Measurements from ENCODE around the gene ALG1.
"Not testable (repeated sequence)": the region's sequence is repeated elsewhere in the genome, so short reads cannot be mapped to it uniquely, and the experiment has no call there.

Gene ALG1, protein sequence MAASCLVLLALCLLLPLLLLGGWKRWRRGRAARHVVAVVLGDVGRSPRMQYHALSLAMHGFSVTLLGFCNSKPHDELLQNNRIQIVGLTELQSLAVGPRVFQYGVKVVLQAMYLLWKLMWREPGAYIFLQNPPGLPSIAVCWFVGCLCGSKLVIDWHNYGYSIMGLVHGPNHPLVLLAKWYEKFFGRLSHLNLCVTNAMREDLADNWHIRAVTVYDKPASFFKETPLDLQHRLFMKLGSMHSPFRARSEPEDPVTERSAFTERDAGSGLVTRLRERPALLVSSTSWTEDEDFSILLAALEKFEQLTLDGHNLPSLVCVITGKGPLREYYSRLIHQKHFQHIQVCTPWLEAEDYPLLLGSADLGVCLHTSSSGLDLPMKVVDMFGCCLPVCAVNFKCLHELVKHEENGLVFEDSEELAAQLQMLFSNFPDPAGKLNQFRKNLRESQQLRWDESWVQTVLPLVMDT

DNA sequence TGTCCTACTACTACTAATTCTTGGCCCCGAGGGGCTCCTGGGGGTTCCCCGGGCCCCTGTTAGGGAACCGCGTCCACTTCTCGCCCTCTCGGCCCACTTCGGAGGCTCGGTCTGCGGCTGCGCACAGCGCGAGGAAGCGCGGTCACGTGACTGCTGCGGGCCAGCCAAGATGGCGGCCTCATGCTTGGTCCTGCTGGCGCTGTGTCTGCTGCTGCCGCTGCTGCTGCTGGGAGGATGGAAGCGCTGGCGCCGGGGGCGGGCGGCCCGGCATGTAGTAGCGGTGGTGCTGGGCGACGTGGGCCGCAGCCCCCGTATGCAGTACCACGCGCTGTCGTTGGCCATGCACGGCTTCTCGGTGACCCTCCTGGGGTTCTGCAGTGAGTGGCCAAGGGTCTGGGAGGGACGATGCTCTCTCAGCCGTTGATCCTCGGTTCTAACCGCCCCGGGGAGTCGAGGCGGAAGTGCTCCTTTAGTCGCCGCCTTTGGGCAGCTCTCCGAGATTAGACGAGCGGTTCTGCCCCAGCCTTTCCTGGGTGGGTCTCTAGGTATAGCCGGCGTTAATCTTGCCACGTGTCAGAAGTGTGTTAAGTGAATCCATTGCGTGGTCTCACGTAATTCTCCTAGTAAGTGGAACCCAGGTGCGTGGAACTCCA lies at the start of gene ALG1:
TSS of gene ALG1 (plus strand) at position 163 of the 653 bp plus-strand sequence. CDS start at position 170, 7 bp downstream.
- peak; percentile 52 for DNase-seq

DNA sequence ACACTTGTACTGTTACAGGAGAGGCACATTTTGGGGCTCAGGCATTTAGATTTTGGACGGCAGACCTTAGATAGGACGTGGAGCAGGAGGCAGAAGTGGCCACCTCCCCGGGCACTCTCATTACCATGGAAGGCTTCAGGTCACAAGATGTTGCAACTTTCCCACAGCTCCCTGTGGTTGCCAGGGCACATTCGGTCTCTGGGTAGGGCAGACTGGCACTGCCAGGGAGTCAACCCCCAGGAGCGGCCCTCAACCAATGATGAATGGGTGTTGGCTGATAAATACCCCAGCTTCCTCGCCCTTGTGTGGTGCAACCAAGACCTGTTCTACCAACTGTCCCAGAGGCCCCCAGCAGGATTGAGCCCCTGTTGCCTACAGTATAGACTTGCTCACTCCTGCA lies 49.1 kb upstream of the ALG1 start:
- no peak for DNase-seq

DNA sequence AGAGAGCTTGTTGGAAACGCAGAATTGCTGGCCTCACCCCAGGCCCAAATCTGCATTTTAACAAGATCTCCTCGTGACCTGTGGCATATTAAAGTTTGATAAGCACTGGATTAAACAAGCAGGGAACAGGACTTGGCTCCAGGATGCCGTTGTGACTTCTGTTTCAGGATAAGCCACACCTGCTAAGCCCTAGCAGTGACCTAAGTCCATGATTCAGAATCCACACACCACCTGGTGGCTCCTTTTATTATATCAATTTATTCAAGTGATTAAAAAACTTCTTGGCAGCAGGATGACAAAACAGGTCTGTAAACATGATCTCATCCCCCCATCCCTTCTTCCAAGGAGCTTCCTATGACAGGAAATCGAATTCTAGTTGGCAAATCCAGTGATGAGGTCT lies 47.0 kb upstream of the ALG1 start:
- DNase-seq, result no peak

DNA sequence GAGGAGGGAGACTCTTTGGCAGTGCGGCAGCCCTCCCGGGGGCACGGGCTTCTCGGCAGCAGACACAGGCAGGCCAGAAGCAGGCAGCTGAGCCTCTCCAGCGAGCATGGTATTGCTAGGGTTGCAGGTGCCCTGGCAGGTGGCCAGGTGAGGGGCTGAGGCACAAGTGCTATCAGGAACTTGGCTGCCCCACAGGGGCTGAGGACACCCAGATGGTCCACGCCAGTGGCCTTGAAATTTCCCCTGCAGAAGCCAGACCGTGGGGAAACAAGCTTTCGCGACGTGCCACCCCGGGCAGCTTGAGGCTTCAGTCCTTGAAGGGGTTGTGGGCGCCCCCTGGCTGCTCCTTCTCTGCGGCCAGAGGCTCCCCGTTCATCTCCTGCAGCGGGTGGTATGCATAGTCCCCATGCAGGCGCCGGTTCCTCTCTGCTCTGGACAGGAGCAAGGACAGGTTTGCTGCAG lies 46.4 kb upstream of the ALG1 start:
- DNase-seq, result peak; percentile 30

DNA sequence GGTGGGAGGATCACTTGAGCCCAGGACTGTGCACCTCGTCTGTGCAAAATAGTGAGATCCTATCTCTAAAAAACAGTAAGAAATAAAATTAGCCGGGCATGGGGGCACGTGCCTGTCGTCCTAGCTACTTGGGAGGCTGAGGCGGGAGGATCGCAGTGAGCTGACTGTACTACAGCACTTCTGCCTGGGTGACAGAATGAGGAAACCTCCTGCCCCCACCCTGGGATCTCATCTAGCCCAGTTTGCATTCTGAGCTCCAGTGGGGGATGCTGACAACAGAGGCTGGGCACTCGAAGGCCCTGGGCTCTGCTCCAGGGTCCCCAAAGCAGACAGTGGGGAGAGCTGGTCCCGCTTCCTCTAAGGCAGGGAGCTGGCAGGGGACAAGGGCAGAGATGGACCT lies 45.0 kb upstream of the ALG1 start:
- DNase-seq, result no peak

- no peak for DNase-seq
These were observed 44.6 kb upstream of the ALG1 start for GRCh38 chr16:5027086-5027485.

DNA sequence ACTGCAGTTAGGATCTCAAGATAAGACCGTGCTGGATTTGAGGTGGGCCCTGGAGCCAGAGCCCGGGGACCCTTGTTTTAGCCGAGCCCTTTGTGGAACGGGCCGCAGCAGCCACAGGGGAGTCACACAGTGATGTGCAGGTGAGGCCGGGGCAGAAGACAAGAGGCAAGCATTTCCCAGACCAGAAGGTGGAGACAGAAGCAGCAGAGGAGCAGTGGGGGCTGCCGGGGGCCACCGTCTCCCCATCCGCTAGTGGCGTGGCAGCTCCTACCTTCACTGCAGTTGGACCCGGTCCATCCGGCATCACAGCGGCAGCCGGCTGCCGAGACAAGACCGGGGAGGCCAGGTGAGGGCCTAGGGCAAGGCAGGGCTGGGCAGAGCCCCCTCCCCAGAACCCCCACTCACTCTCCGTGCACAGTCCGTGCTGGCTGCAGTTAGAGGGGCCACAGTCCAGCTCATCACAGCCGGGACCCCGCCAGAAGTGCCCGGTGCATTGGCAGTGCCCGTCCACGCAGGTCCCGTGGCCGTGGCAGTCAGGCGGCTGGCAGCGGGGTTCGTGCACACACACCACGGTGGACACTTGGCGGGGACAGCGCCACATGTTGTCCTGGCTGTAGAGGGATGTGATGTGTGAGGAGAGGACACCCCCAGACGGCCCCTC lies 43.9 kb upstream of the ALG1 start:
- no peak for DNase-seq

DNA sequence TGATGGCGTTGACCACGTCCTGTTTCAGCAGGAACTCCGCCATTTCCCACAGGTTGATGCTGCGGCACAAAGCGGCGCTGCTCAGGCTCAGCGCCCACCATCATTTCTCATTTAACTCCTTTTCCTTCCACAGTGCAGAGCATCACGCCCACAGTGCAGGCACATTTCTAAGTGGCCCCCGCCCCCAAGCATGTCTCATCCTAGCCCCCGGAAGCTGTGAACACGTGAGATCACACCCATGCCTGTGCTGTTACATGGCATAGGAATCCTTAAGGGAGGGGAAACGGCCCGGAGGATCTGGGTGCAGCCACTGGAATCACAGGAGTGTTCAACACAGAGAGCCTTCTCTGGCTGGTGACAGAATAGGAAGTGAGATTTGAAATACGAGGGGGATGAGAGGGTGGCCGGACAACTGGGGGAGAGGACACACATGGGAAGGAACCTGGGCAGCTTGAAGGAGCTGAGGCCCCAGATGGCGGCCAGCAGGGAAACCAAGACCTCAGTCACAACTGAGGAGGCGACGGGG lies 42.6 kb upstream of the ALG1 start:
- DNase-seq, result no peak

GRCh38 chr16:5030251-5030870 lies 41.3 kb upstream of the ALG1 start:
- no peak for DNase-seq

DNA sequence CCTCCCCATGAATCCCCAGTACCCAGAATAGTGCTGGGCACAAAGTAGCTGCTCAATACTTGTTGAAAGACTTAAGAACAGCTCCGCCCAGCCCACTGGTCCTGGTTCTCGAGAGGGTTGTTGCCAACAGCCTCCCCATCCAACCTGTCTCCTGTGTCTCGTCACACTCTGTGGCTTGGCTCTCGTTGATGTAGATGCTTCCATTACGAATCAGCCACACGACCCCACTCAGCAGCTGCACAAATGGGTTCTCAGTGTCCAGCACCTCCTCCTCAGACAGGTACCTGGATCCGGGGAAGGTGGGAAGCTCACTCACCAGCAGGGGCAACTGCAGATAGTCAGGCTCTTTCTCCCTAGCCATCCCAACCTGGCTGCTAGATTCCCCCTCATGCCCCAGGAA lies 40.0 kb upstream of the ALG1 start:
- no peak for DNase-seq

GRCh38 chr16:5032748-5033167 lies 38.9 kb upstream of the ALG1 start:
- no peak for DNase-seq

GRCh38 chr16:5033256-5034166 lies 38.1 kb upstream of the ALG1 start, which contains the start of gene NAGPA:
TSS of gene NAGPA (minus strand) at chr16:5033935. CDS start at chr16:5033914, 21 bp downstream.
- DNase-seq, result no peak

- no peak for DNase-seq
These were observed 37.5 kb upstream of the ALG1 start for GRCh38 chr16:5034167-5034523.

DNA sequence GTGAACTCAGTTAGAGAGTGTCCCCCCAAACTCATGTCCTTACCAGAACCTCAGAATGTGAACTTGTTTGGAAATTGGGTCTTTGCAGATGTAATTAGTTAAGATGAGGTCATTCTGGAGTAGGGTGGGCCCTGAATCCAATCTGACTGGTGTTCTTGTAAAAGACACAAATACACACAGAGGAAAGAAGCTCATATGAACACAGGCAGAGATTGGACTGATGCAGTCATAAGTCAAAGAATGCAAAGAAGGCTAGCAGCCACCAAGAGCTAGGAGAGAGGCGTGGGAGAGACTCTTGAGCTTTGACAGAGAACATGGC lies 35.8 kb upstream of the ALG1 start:
- no peak for DNase-seq

DNA sequence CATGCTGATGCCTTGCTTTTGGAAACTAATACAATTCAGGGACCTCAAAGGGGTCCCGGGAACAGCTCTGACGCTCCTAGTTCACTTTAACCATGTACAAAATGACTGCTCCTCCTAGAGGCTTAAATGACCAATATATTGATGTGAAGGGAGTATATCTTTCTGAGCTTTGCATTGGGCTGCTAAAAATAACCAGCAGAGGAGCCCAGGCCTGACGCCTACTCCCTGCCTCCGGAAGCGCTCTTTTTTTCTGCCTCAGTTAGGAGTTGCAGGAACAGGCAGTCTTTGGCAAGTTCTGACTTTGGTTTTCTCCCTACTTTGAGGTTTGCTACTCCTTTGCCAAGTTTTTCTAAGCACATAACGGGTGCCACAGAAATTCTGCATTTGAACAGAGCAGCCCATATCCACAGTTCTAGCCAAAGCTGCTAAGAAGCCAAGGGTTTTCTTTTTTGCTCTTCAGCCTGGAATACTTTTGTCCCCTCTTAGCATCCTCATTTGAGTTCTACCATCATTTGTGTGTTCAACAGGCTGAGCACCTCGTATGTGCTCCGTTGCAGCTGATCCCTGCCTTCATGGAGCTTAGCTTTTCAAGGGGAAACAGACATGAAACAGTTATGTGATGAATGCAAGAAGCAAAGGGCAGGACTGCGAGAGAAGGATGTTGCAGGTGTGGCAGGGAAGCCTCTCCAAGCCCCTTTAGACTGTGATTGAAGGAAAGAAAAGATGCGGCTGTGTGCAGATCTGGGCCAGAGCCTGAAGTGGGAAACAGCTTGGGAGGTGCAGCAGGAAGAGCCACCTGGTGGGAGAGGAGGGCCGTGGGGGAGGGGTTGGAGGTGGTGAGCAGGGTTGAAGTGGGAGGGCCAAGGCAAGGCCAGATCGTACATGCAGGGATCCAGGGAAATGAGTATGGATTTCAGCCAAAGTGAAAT lies 35.2 kb upstream of the ALG1 start:
- no peak for DNase-seq

- DNase-seq, result no peak
These were observed 31.2 kb upstream of the ALG1 start for GRCh38 chr16:5040451-5040850.

DNA sequence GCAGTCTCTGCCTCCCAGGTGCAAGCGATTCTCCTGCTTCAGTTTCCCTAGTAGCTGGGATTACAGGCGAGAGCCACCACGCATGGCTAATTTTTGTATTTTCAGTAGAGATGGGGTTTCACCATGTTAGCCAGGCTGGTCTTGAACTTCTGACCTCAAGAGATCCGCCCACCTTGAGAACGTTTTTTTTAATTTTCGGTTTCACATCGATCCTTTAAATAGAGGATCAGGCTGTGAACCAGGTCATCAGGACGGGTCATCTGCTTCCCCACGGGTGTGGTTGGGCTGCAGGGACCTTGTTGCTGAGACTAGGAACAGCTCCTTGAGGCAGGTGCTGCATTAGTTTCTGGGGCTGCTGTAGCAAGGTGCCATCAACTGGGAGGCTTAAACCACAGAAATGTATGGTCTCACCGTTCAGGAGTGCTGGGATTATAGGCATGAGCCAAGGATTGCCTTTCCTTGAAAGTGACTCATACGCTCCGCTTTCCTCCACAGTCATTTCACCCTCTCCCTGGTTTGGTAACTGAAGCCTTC lies 30.0 kb upstream of the ALG1 start:
- no peak for DNase-seq

DNA sequence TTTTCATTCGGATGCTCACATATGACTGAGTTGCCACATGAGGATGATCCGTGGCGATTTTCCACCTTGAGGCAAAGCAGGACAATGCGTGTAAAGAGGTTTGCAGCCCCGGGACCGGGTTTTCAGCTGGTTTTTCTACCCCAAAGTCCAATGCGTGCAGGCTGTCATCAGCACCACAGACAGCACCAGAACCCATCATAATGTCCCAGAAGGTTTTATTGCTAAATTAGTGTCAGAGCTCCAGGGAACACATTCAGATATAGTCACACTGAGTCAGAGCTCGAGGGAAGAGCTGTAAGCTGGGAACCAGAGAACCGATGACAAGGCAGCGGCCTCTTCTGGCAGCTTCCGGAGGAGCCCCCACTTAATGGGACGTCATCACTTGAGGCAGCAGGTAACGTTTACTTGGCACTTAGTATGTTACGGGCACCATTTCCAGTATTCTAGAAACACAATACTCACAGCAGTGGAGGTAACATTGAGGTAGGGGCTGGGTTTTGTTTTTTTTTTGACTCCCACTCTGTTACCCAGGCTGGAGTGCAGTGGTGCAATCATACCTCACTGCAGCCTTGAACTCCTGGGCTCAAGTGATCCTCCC lies 29.0 kb upstream of the ALG1 start:
- no peak for DNase-seq

GRCh38 chr16:5044011-5044540 lies 27.6 kb upstream of the ALG1 start:
- no peak for DNase-seq

- not testable (repeated sequence) for DNase-seq
These were observed 27.1 kb upstream of the ALG1 start for GRCh38 chr16:5044581-5044980.
